Measurements from ENCODE around the gene NCAPH2.

DNA sequence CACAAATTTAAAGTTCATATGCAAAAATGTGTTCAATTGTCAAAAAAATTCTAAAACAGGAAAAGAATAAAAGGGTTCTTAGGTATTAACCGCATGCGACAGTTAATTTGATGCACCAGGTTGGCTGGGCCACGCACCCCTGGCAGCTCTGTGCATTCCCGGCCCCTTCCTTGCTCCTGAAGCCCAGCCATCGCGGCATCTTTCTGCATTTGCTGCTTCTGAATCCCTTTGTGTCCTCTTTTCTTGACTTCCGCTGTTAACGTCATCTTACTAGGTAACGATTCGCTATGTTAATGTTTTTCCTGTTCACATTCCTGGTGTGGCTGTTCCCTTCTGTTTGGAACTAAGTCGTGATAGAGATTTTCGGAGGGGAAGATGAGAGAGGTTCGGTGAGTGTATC lies 29.7 kb downstream of the NCAPH2 start:
- TF ChIP-seq EP300 (IDR thresholded peaks at IDR 0.05; ENCODE audit: borderline replicate concordance in 1 of 2, low read depth in 2 of 2, low read length in 2 of 2) (no peak), CHD2 (IDR thresholded peaks at IDR 0.05; ENCODE audit: low read length) (no peak), TAF7 (optimal IDR thresholded peaks at IDR 0.05; ENCODE audit: borderline replicate concordance, low read depth, low read length) (no peak), CEBPB (IDR thresholded peaks at IDR 0.05; ENCODE audit: low read depth, low read length) (no peak), YY1 (IDR thresholded peaks at IDR 0.05; ENCODE audit: low read depth, low read length) (no peak), BCL11A (IDR thresholded peaks at IDR 0.05; ENCODE audit: low read depth in 2 of 2, low read length in 2 of 2) (no peak), POLR2AphosphoS5 (IDR thresholded peaks at IDR 0.05; ENCODE audit: low read depth, low read length) (no peak)
- TF ChIP-seq, protein P1, sequence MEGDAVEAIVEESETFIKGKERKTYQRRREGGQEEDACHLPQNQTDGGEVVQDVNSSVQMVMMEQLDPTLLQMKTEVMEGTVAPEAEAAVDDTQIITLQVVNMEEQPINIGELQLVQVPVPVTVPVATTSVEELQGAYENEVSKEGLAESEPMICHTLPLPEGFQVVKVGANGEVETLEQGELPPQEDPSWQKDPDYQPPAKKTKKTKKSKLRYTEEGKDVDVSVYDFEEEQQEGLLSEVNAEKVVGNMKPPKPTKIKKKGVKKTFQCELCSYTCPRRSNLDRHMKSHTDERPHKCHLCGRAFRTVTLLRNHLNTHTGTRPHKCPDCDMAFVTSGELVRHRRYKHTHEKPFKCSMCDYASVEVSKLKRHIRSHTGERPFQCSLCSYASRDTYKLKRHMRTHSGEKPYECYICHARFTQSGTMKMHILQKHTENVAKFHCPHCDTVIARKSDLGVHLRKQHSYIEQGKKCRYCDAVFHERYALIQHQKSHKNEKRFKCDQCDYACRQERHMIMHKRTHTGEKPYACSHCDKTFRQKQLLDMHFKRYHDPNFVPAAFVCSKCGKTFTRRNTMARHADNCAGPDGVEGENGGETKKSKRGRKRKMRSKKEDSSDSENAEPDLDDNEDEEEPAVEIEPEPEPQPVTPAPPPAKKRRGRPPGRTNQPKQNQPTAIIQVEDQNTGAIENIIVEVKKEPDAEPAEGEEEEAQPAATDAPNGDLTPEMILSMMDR (IDR thresholded peaks at IDR 0.05; ENCODE audit: control extremely low read depth in 1 of 3, insufficient read depth in 1 of 3, low read depth in 1 of 3, low read length in 3 of 3) = no peak
- TF ChIP-seq, protein P2, sequence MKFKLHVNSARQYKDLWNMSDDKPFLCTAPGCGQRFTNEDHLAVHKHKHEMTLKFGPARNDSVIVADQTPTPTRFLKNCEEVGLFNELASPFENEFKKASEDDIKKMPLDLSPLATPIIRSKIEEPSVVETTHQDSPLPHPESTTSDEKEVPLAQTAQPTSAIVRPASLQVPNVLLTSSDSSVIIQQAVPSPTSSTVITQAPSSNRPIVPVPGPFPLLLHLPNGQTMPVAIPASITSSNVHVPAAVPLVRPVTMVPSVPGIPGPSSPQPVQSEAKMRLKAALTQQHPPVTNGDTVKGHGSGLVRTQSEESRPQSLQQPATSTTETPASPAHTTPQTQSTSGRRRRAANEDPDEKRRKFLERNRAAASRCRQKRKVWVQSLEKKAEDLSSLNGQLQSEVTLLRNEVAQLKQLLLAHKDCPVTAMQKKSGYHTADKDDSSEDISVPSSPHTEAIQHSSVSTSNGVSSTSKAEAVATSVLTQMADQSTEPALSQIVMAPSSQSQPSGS (IDR thresholded peaks at IDR 0.05; ENCODE audit: low read length) = no peak

Measured in H1 (cell line).